Neural crest cell (in vitro differentiated cells): ENCODE data around the gene TXNDC2. TPM values are rescaled to one million over a fixed set of nuclear protein-coding genes. Genes with fewer than 3 reads are reported as not detected.
"Not testable (repeated sequence)": the region's sequence is repeated elsewhere in the genome, so short reads cannot be mapped to it uniquely, and the experiment has no call there.

ENCODE experiments used
- DNase-seq: peaks from one replicate; pipeline ENCODE4 v3.0.0; 2021; ENCODE audit warnings: low read depth, mixed read lengths, low spot score
- H3K27ac Mint-ChIP-seq: one replicate; pipeline ENCODE4 v1.8.0; 2021; ENCODE audit warnings: mild to moderate bottlenecking, mixed read lengths; ENCODE audit not compliant: unreplicated experiment
- H3K27me3 Mint-ChIP-seq: 2 replicates; pipeline ENCODE4 v1.8.0; 2021; ENCODE audit warnings: low read depth, mild to moderate bottlenecking, mixed read lengths
- H3K36me3 Mint-ChIP-seq: 2 replicates; pipeline ENCODE4 v1.8.0; 2021; ENCODE audit warnings: low read depth, mild to moderate bottlenecking, mixed read lengths
- H3K4me1 Mint-ChIP-seq: 2 replicates; pipeline ENCODE4 v1.8.0; 2021; ENCODE audit warnings: mixed read lengths
- H3K4me3 Mint-ChIP-seq: one replicate; pipeline ENCODE4 v1.8.0; 2021; ENCODE audit warnings: mild to moderate bottlenecking, mixed read lengths
- H3K9me3 Mint-ChIP-seq: 2 replicates; pipeline ENCODE4 v1.8.0; 2021; ENCODE audit warnings: mixed read lengths
- total RNA-seq: library from RNA; stranded (reverse); gene quantifications from 2 replicates; pipeline ENCODE4 v1.2.1, GENCODE V29; 2021
- TF ChIP-seq, protein P1 (sequence below): fragments of 200-600 bp; sonication (generic); conservative IDR thresholded peaks from 2 replicates; pipeline ENCODE4 v1.5.0; 2021; ENCODE audit warnings: antibody characterized with exemption, mild to moderate bottlenecking

TXNDC2 gene
- total RNA-seq, 1 donor from 2014 or later, result not detected

DNA sequence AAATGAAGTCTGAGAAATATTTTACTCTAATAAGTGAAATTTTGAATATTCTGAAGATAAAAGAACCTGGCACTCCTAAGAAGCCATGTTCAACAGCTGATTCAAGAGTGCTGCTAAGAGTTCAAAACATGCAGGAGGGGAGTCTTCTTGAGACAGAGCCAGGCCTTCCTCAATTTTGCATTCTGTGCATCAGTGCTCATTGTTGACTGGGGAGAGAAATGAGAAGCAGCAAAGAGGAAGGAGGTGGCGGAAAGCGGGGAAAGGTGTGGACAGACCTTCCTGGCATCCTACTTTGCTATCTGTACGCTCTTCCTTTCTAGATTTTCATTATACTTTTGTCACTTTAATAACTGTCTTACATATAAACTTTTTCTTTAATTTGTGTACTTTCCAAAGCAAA, 29.7 kb upstream of the TXNDC2 start:
- TF ChIP-seq, protein P1, sequence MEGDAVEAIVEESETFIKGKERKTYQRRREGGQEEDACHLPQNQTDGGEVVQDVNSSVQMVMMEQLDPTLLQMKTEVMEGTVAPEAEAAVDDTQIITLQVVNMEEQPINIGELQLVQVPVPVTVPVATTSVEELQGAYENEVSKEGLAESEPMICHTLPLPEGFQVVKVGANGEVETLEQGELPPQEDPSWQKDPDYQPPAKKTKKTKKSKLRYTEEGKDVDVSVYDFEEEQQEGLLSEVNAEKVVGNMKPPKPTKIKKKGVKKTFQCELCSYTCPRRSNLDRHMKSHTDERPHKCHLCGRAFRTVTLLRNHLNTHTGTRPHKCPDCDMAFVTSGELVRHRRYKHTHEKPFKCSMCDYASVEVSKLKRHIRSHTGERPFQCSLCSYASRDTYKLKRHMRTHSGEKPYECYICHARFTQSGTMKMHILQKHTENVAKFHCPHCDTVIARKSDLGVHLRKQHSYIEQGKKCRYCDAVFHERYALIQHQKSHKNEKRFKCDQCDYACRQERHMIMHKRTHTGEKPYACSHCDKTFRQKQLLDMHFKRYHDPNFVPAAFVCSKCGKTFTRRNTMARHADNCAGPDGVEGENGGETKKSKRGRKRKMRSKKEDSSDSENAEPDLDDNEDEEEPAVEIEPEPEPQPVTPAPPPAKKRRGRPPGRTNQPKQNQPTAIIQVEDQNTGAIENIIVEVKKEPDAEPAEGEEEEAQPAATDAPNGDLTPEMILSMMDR, result no peak
- no peak for DNase-seq
- Mint-ChIP-seq H3K4me3 (no peak overlapping the region), H3K9me3 (peaks cover 4% of the 10 kb centered on the region), H3K36me3 (peaks cover 3% of the 10 kb centered on the region), H3K27ac (no peak overlapping the region), H3K4me1 (no peaks in the 10 kb centered on the region), H3K27me3 (no peaks in the 10 kb centered on the region)

DNA sequence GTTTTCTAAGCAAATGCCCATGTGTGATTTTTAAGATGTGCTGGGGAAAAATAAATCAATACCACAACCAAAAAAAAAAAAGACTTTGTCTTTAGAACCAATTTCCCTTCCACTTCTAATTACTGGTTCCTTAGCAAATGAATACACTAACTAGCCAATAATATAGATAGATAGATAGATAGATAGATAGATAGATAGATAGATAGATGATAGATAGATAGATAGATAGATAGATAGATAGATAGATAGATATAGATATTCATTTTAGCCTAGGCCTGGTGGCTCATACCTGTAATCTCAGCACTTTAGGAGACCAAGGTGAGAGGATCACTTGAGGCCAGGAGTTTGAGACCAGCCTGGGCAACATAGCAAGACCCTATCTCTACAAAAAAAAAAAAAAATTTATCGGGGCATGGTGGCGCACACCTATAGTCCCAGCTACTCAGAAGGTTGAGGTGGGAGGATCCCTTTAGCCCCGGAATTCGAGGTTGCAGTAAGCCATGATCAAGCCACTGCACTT, 28.2 kb upstream of the TXNDC2 start:
- not testable (repeated sequence) for H3K27me3 Mint-ChIP-seq, DNase-seq, H3K27ac Mint-ChIP-seq, H3K4me1 Mint-ChIP-seq, H3K9me3 Mint-ChIP-seq, H3K4me3 Mint-ChIP-seq, H3K36me3 Mint-ChIP-seq

DNA sequence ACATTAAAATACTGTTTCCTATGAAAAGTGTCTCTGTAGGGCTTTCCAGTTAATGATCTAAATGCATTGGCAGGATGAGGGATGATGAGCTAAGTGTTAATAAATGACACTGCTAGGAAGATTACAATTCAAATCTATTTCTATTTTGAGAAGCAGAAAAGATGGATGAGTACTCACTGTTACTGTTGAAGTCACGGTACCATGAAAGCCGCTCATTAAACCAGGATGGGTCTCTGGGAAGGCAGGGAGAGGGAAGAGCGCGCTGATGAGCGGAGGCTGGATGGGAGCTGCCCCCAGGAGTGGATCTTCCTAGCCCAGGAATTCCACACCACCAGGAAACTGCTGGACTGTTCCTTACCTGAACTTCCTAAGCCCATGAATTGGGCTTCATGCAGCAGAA, 27.1 kb upstream of the TXNDC2 start:
- H3K4me1 Mint-ChIP-seq, result peaks cover 10% of the 10 kb centered on the region
- H3K4me3 Mint-ChIP-seq, result no peak overlapping the region
- TF ChIP-seq, protein P1, result no peak
- no peak overlapping the region for H3K27ac Mint-ChIP-seq
- no peaks in the 10 kb centered on the region for H3K9me3 Mint-ChIP-seq
- DNase-seq, result no peak
- H3K36me3 Mint-ChIP-seq, result peaks cover 3% of the 10 kb centered on the region
- H3K27me3 Mint-ChIP-seq, result no peaks in the 10 kb centered on the region

DNA sequence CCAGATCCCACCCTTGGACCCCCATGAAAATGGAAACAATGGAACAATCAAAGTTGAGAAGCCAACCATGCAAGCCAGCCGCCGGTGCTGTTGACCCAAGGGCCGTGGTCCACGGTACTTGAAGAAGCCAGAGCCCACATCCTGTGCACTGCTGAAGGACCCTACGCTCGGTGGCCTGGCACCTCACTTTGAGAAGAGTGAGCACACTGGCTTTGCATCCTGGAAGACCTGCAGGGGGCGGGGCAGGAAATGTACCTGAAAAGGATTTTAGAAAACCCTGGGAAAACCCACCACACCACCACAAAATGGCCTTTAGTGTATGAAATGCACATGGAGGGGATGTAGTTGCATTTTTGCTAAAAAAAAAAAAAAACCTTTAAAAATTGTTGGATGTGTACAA, 26.5 kb upstream of the TXNDC2 start:
- TF ChIP-seq, protein P1, result no peak
- no peak overlapping the region for H3K27ac Mint-ChIP-seq
- H3K9me3 Mint-ChIP-seq, result no peaks in the 10 kb centered on the region
- no peaks in the 10 kb centered on the region for H3K27me3 Mint-ChIP-seq
- no peak overlapping the region for H3K4me3 Mint-ChIP-seq
- H3K4me1 Mint-ChIP-seq, result peaks cover 10% of the 10 kb centered on the region
- DNase-seq, result no peak
- peaks cover 3% of the 10 kb centered on the region for H3K36me3 Mint-ChIP-seq

DNA sequence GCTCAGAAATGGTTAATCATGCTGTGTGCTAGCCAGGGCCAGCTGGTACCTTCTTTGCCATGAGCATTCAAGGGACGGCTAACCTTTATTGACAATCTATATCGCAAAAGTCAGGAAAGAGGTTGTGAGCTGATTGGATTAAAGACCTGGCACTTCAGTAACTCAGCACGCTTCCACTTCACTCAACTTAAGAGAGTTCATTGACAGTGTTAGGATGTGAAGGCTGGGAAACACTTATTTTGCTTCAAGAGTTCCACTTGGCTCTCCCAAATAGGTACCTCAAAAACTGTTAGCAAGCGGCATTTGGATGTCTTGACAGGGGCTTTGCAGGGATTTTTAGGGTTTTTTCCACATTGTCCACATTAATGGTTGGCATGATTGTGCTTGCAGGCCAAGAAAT, 25.1 kb upstream of the TXNDC2 start:
- Mint-ChIP-seq H3K4me1 (peaks cover 10% of the 10 kb centered on the region), H3K27me3 (no peaks in the 10 kb centered on the region), H3K36me3 (peaks cover 8% of the 10 kb centered on the region), H3K9me3 (peaks cover 5% of the 10 kb centered on the region), H3K4me3 (no peak overlapping the region), H3K27ac (no peak overlapping the region)
- TF ChIP-seq, protein P1, result no peak
- no peak for DNase-seq

DNA sequence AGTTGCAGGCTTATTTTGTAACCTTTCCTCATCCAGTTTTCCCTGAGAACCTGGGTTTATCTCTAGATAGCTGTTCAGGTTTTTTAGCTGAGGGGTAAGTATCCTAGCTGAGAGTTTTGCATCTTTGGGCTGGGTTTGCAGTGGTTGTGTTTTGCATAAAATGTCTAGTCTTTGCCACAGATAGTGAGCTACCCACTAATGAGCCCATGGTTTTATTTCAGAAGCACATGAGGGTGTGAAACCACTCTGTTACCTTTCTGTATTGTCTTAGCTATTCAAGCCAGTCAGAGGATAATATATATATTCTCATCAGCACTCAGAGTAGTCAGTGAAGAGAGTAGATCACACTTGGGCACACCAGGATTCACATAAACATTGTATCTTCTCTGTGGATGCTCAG, 24.6 kb upstream of the TXNDC2 start:
- DNase-seq, result no peak
- peaks cover 13% of the 10 kb centered on the region for H3K36me3 Mint-ChIP-seq
- H3K9me3 Mint-ChIP-seq, result peaks cover 9% of the 10 kb centered on the region
- H3K4me1 Mint-ChIP-seq, result peaks cover 10% of the 10 kb centered on the region
- no peak overlapping the region for H3K27ac Mint-ChIP-seq
- no peaks in the 10 kb centered on the region for H3K27me3 Mint-ChIP-seq
- no peak overlapping the region for H3K4me3 Mint-ChIP-seq
- TF ChIP-seq, protein P1, result no peak
